ENCODE data around the gene NDC1. TPM values are rescaled to one million over a fixed set of nuclear protein-coding genes. Genes with fewer than 3 reads are reported as not detected.

NDC1 gene
- total RNA-seq, 1 donor from 2014 or later: 20.6 TPM

DNA sequence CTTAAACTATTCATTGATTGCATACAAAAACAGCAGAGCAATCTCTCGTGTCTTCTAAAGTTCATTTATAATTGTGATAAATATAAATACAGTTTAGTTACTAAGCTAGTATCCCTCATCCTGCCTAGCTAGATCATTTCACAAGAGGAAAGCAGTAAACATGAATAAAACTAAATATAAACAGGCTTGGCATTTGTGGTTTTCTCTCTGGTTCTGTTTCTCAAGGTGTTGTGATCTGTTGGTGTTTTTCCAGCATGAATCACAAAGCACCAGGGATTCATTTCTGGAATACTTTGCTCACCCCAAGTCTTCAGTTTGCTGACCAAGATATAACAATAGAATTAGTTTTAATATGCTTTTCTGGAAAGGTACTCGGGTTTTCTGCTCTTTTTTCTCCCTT is 66.4 kb downstream of the NDC1 start:
- DNase-seq (ENCODE audit: low spot score in 2 of 2, unreplicated experiment in 2 of 2): no peak

GRCh38 chr1:53769780-53770179 is 68.3 kb downstream of the NDC1 start:
- Mint-ChIP-seq H3K4me1 (peaks cover 20% of the 10 kb centered on the region), H3K36me3 (peaks cover 5% of the 10 kb centered on the region), H3K27ac (no peak overlapping the region), H3K27me3 (ENCODE audit: low read depth) (no peaks in the 10 kb centered on the region), H3K4me3 (no peak overlapping the region), H3K9me3 (no peaks in the 10 kb centered on the region)
- DNase-seq (ENCODE audit: low spot score in 2 of 2, unreplicated experiment in 2 of 2): no peak
- no peak for TF ChIP-seq CTCF (IDR thresholded peaks at IDR 0.05; ENCODE audit: unreplicated experiment)

More for the DNA sequence above, 66.4 kb downstream of the NDC1 start:
- Mint-ChIP-seq H3K4me3 (no peak overlapping the region), H3K27ac (no peak overlapping the region), H3K27me3 (ENCODE audit: low read depth) (no peaks in the 10 kb centered on the region), H3K4me1 (peaks cover 10% of the 10 kb centered on the region), H3K9me3 (no peaks in the 10 kb centered on the region), H3K36me3 (peaks cover 9% of the 10 kb centered on the region)
- TF ChIP-seq CTCF (IDR thresholded peaks at IDR 0.05; ENCODE audit: unreplicated experiment): no peak

- no peak overlapping the region for H3K27ac Mint-ChIP-seq
- no peak for TF ChIP-seq CTCF (IDR thresholded peaks at IDR 0.05; ENCODE audit: unreplicated experiment)
- H3K36me3 Mint-ChIP-seq: peaks cover 5% of the 10 kb centered on the region
- no peaks in the 10 kb centered on the region for H3K9me3 Mint-ChIP-seq
- DNase-seq (ENCODE audit: low spot score in 2 of 2, unreplicated experiment in 2 of 2): no peak
- peaks cover 20% of the 10 kb centered on the region for H3K4me1 Mint-ChIP-seq
- H3K27me3 Mint-ChIP-seq (ENCODE audit: low read depth): no peaks in the 10 kb centered on the region
- no peak overlapping the region for H3K4me3 Mint-ChIP-seq
Measured at GRCh38 chr1:53769184-53769583, 68.9 kb downstream of the NDC1 start.

DNA sequence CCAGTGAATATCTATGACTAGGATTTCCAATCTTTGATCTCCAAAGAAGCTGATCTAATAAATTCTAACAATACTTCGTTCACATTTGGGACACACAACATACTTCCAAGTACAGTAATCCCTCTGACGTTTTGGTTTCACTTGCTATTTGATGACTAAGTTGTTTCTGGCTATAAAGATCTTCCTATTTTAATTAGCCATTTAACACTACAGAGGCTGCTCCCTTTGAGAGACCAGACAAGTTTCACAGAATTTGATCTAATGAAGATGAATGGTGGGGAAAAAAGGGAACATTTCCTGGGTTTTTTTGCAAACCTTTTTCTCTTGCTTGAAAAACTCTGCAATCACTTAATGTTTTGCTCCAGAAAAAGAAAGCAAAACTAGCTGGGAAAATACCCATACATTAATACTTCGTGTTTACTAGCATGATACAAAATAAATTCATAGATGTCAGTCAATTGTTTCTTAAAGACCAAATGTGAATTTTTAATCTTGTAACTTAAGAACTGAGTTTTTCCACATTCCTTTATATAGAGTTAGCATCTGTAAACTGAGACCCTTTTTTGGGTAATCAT is 71.2 kb downstream of the NDC1 start:
- no peak for DNase-seq (ENCODE audit: low spot score in 2 of 2, unreplicated experiment in 2 of 2)
- H3K9me3 Mint-ChIP-seq: no peaks in the 10 kb centered on the region
- peaks cover 20% of the 10 kb centered on the region for H3K4me1 Mint-ChIP-seq
- peaks cover 5% of the 10 kb centered on the region for H3K36me3 Mint-ChIP-seq
- no peak overlapping the region for H3K4me3 Mint-ChIP-seq
- peak overlapping the region; percentile 67 for H3K27ac Mint-ChIP-seq
- H3K27me3 Mint-ChIP-seq (ENCODE audit: low read depth): no peaks in the 10 kb centered on the region
- TF ChIP-seq CTCF (IDR thresholded peaks at IDR 0.05; ENCODE audit: unreplicated experiment): no peak

DNA sequence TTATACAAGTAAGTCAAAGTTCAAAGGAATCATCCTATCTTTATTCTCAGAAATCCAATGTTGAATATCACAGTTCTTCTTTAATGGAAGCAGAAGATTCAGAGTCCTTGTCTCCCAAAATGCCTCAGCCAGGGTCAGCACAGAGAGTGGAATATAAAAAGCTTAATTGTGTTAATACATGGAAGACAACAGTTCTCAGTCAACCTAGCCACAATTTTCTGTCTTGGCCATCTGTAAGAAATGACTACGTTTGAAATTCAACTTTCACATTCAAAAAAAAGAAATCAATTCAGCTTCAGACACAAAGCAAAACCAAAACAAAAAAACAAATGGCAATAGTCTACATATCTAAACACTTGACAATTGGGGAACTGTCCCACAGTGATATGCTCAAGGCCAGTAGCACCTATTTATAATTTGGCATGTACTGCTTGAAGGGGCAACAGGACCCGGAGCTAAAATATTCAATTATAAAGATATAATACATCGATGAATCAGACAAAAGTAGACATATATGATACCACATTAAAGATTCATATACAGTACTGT is 71.8 kb downstream of the NDC1 start:
- Mint-ChIP-seq H3K27me3 (ENCODE audit: low read depth) (no peaks in the 10 kb centered on the region), H3K27ac (peak overlapping the region; percentile 67), H3K4me3 (no peak overlapping the region), H3K36me3 (peaks cover 5% of the 10 kb centered on the region), H3K9me3 (no peaks in the 10 kb centered on the region), H3K4me1 (peaks cover 20% of the 10 kb centered on the region)
- TF ChIP-seq CTCF (IDR thresholded peaks at IDR 0.05; ENCODE audit: unreplicated experiment): no peak
- no peak for DNase-seq (ENCODE audit: low spot score in 2 of 2, unreplicated experiment in 2 of 2)
